Liver (tissue), 9 donors: ENCODE measurements around the gene FBXO34. TPM values are rescaled to one million over a fixed set of nuclear protein-coding genes. Genes with fewer than 3 reads are reported as not detected.

Experiments
- DNase-seq: peaks from one replicate; pipeline ENCODE4 v3.0.0-alpha.2; 2017; ENCODE audit warnings: low spot score
- H3K27ac ChIP-seq, 2 donors: one replicate each; pipeline ENCODE4 v1.7.0; 2013; ENCODE audit warnings: inconsistent platforms in 2 of 2, low read length in 2 of 2, control low read depth in 1 of 2, low read depth in 1 of 2, mild to moderate bottlenecking in 1 of 2
- H3K27me3 ChIP-seq, 4 donors: one replicate each; pipeline versions ENCODE4 v1.6.1 to v1.7.0; 2013; ENCODE audit warnings: low read length in 3 of 4, inconsistent platforms in 1 of 4, mild to moderate bottlenecking in 1 of 4, moderate library complexity in 1 of 4; ENCODE audit not compliant: control insufficient read depth in 4 of 4, insufficient read depth in 4 of 4
- H3K36me3 ChIP-seq, 4 donors: one replicate each; pipeline versions ENCODE4 v1.6.1 to v1.7.0; 2013; ENCODE audit warnings: low read length in 3 of 4, mild to moderate bottlenecking in 3 of 4, low read depth in 1 of 4, moderate library complexity in 1 of 4; ENCODE audit not compliant: control insufficient read depth in 4 of 4, insufficient read depth in 3 of 4
- H3K4me1 ChIP-seq, 4 donors: one replicate each; pipeline versions ENCODE4 v1.6.1 to v1.7.0; 2013; ENCODE audit warnings: low read length in 3 of 4, mild to moderate bottlenecking in 3 of 4, moderate library complexity in 1 of 4; ENCODE audit not compliant: control insufficient read depth in 4 of 4, insufficient read depth in 4 of 4
- H3K4me3 ChIP-seq, 3 donors: one replicate each; pipeline versions ENCODE4 v1.6.1 to v1.7.0; 2013; ENCODE audit warnings: low read length in 3 of 3, control low read depth in 1 of 3, low read depth in 1 of 3, mild to moderate bottlenecking in 1 of 3
- H3K9ac ChIP-seq, 2 donors: one replicate each; pipeline ENCODE4 v1.7.0; 2013; ENCODE audit warnings: low read length in 2 of 2, mild to moderate bottlenecking in 2 of 2, moderate library complexity in 2 of 2, control low read depth in 1 of 2, low read depth in 1 of 2
- H3K9me3 ChIP-seq, 4 donors: one replicate each; pipeline versions ENCODE4 v1.6.1 to v1.7.0; 2013; ENCODE audit warnings: low read length in 3 of 4; ENCODE audit not compliant: control insufficient read depth in 4 of 4
- ATF3 ChIP-seq: IDR thresholded peaks from 2 replicates; pipeline ENCODE4 v1.6.1; 2016; ENCODE audit warnings: antibody characterized with exemption
- CTCF ChIP-seq: fragments of 150-350 bp; IDR thresholded peaks from 2 replicates; pipeline ENCODE4 v1.5.1; 2017; ENCODE audit warnings: improper control_type of control experiment, low read depth, low read length; ENCODE audit not compliant: missing input control
- EGR1 ChIP-seq, 2 donors: IDR thresholded peaks; 2 replicates each; pipeline ENCODE4 v1.6.1; 2016 to 2018; ENCODE audit warnings: antibody characterized with exemption in 2 of 2, low read depth in 2 of 2
- FOXA1 ChIP-seq: IDR thresholded peaks from 2 replicates; pipeline ENCODE4 v1.6.1; 2016; ENCODE audit warnings: antibody characterized with exemption
- FOXA2 ChIP-seq: IDR thresholded peaks from 2 replicates; pipeline ENCODE4 v1.6.1; 2016; ENCODE audit warnings: antibody characterized with exemption
- GABPA ChIP-seq, 2 donors: IDR thresholded peaks in 1 of 2; conservative IDR thresholded peaks in 1 of 2; 2 replicates each; pipeline ENCODE4 v1.6.1; 2016; ENCODE audit warnings: antibody characterized with exemption in 2 of 2, mild to moderate bottlenecking in 1 of 2, moderate library complexity in 1 of 2
- HNF4A ChIP-seq, 2 donors: conservative IDR thresholded peaks; 2 replicates each; pipeline ENCODE4 v1.6.1; 2016; ENCODE audit warnings: antibody characterized with exemption in 2 of 2, mild to moderate bottlenecking in 2 of 2
- HNF4G ChIP-seq: IDR thresholded peaks from 2 replicates; pipeline ENCODE4 v1.6.1; 2016; ENCODE audit warnings: antibody characterized with exemption
- JUND ChIP-seq, 2 donors: IDR thresholded peaks; 2 replicates each; pipeline ENCODE4 v1.6.1; 2016; ENCODE audit warnings: antibody characterized with exemption in 2 of 2
- MAX ChIP-seq: IDR thresholded peaks from 2 replicates; pipeline ENCODE4 v1.6.1; 2016; ENCODE audit warnings: antibody characterized with exemption
- NR2F2 ChIP-seq: IDR thresholded peaks from 2 replicates; pipeline ENCODE4 v1.6.1; 2016; ENCODE audit warnings: antibody characterized with exemption
- RAD21 ChIP-seq, 2 donors: IDR thresholded peaks; 2 replicates each; pipeline ENCODE4 v1.6.1; 2016; ENCODE audit warnings: antibody characterized with exemption in 2 of 2, mild to moderate bottlenecking in 2 of 2
- REST ChIP-seq: IDR thresholded peaks from 2 replicates; pipeline ENCODE4 v1.6.1; 2016; ENCODE audit warnings: antibody characterized with exemption, mild to moderate bottlenecking
- RXRA ChIP-seq, 2 donors: IDR thresholded peaks; 2 replicates each; pipeline ENCODE4 v1.6.1; 2017 to 2018; ENCODE audit warnings: antibody characterized with exemption in 2 of 2, mild to moderate bottlenecking in 1 of 2
- SP1 ChIP-seq: IDR thresholded peaks from 2 replicates; pipeline ENCODE4 v1.6.1; 2018; ENCODE audit warnings: antibody characterized with exemption, mild to moderate bottlenecking
- TAF1 ChIP-seq: conservative IDR thresholded peaks from 2 replicates; pipeline ENCODE4 v1.6.1; 2016; ENCODE audit warnings: antibody characterized with exemption, mild to moderate bottlenecking
- YY1 ChIP-seq: IDR thresholded peaks from 2 replicates; pipeline ENCODE4 v1.6.1; 2016; ENCODE audit warnings: antibody characterized with exemption, mild to moderate bottlenecking
- WGBS: extraction: QIAGEN DNeasy Blood & Tissue Kit; methylation state at CpG from one replicate; pipeline ENCODE4 v1.1.7; 2013; 5-methylcytosine and 5-hydroxymethylcytosine counted together
- polyA plus RNA-seq, 2 donors: library from polyadenylated mRNA; stranded (reverse) in 1 of 2; unstranded in 1 of 2; fragments of 200-250 nt in 1 of 2; fragments of >200 nt in 1 of 2; fragmentation: Nextera tagmentation in 1 of 2; extraction: Ambion mirVana in 1 of 2; gene quantifications; one replicate each; pipeline versions ENCODE4 v1.2.1 to v1.2.3, GENCODE V29; 2013 to 2015
- total RNA-seq, 2 donors: library from RNA; depleted of rRNA; stranded (reverse); fragments of >200 nt; gene quantifications; one replicate each; pipeline ENCODE4 v1.2.3, GENCODE V29; 2014
- TF ChIP-seq, protein P1 (sequence below): IDR thresholded peaks from 2 replicates; pipeline ENCODE4 v1.6.1; 2016; ENCODE audit warnings: antibody characterized with exemption
- donor health status: healthy.
- donor health status: healthy.
- donor health status: healthy.
- donor health status: healthy.
- donor health status: healthy.

Gene FBXO34
- total and polyA plus RNA-seq, 4 donors, result 4.2 to 25.8 (median 10.1) TPM

DNA sequence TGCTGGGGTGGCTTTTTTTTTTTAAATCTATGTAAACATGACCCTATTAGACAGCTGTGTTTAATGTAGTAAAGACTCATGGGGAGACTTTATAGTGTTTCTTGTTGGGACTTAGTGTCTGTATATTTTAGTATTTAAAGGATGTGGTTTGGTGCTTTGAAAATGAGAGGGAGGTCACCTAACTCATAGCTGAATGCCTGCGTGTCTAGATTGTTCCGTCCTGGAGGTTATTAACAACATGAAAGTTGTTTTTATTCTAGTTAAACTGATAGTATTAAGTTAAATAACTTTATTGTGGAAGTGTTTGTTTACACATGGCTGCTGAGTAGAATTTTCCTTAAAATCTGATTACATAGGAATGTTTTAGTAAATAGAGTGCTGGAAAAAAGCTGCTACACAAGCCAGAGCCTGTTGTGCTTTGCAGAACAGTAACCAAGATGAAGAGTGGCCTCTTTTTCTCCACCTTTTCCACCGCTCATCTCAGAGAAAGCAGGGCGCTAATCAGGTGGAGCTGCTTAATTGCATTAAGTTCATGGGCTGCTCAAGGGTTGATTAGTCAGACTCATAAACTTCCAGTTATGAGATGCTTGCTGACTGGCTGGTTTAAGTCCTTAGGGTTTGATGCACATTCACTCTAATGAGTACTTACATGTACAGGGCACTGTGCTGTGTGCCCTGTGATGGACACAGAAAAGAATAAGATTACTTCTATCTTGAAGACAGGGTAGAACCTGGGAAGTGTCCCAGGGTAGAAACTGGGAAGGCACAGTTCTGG, 62.7 kb downstream of the FBXO34 start:
- H3K27me3 ChIP-seq, result no peaks in the 10 kb centered on the region
- no peak overlapping the region for H3K4me3 ChIP-seq
- peak overlapping the region in 1 of 2 donors; percentile 15 for H3K27ac ChIP-seq
- H3K9ac ChIP-seq, result no peak overlapping the region
- no peak for DNase-seq
- TF ChIP-seq FOXA2 (no peak), EGR1 (IDR thresholded peaks at IDR 0.05; ENCODE audit: low read depth in 2 of 2) (no peak), MAX (no peak), RAD21 (IDR thresholded peaks at IDR 0.05) (no peak), CTCF (no peak), GABPA (IDR thresholded peaks at IDR 0.05 in 1 of 2, conservative IDR thresholded peaks at IDR 0.05 in 1 of 2) (no peak), TAF1 (no peak), REST (no peak), ATF3 (no peak), RXRA (IDR thresholded peaks at IDR 0.05) (no peak), JUND (IDR thresholded peaks at IDR 0.05) (no peak), HNF4A (conservative IDR thresholded peaks at IDR 0.05) (no peak), SP1 (no peak), HNF4G (no peak), YY1 (no peak), FOXA1 (no peak), NR2F2 (no peak)
- TF ChIP-seq, protein P1, sequence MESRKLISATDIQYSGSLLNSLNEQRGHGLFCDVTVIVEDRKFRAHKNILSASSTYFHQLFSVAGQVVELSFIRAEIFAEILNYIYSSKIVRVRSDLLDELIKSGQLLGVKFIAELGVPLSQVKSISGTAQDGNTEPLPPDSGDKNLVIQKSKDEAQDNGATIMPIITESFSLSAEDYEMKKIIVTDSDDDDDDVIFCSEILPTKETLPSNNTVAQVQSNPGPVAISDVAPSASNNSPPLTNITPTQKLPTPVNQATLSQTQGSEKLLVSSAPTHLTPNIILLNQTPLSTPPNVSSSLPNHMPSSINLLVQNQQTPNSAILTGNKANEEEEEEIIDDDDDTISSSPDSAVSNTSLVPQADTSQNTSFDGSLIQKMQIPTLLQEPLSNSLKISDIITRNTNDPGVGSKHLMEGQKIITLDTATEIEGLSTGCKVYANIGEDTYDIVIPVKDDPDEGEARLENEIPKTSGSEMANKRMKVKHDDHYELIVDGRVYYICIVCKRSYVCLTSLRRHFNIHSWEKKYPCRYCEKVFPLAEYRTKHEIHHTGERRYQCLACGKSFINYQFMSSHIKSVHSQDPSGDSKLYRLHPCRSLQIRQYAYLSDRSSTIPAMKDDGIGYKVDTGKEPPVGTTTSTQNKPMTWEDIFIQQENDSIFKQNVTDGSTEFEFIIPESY, result no peak
- H3K9me3 ChIP-seq, result no peaks in the 10 kb centered on the region
- H3K4me1 ChIP-seq, result peaks cover 0 to 13% (median 6%) of the 10 kb centered on the region in 4 donors
- WGBS, result 72% methylated on average over 4 of the region's 4 CpGs
- H3K36me3 ChIP-seq, result no peaks in the 10 kb centered on the region
